ENCODE measurements around the gene ACAN. TPM values are rescaled to one million over a fixed set of nuclear protein-coding genes. Genes with fewer than 3 reads are reported as not detected.

Gene ACAN
- total and polyA plus RNA-seq, 9 of the 15 experiments (the other 6 are each of a cell fraction or from before 2014, with no cell fraction given) = not detected

DNA sequence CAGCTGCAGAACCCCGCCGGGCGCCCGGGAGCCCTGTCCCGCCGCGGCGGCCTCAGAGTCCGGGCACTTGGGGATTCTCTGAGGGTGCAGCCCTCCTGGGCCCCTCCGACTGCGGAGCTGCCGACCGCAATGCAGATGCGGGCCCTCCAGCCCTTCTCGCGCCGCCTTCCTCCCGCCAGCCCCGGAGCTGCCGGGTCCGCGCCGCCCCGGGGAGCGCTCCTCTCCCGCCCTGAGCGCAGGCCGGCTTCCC is 320 bp upstream of the ACAN start:
- H2AFZ ChIP-seq (ENCODE audit: low read depth, low read length) = no peak overlapping the region
- H3K4me1 ChIP-seq (replicated peaks in 1 of 2; ENCODE audit: control insufficient read depth in 2 of 2, insufficient read depth in 2 of 2, low read length in 2 of 2) = peaks cover 0 to 9% of the 10 kb centered on the region in 2 experiments; a peak in 2 of 5 replicates
- peaks cover 48 to 70% of the 10 kb centered on the region in 2 experiments for H3K27me3 ChIP-seq (ENCODE audit: control insufficient read depth in 2 of 2, insufficient read depth in 2 of 2, low read length in 2 of 2)
- no peaks in the 10 kb centered on the region for H4K20me1 ChIP-seq (replicated peaks; ENCODE audit: control insufficient read depth, insufficient read depth, low read length)
- H3K9me1 ChIP-seq (ENCODE audit: control insufficient read depth, insufficient read depth, low read length) = no peaks in the 10 kb centered on the region
- H3K9ac ChIP-seq (ENCODE audit: insufficient read depth in 1 of 2, low read depth in 2 of 2, low read length in 2 of 2) = no peak overlapping the region
- no peak overlapping the region for H3K4me3 ChIP-seq
- 2% methylated on average over 16 of the region's 28 CpGs for WGBS (ENCODE audit: insufficient coverage, low coverage, missing lambda C conversion rate)
- H3K9me3 ChIP-seq (replicated peaks; ENCODE audit: control insufficient read depth, insufficient read depth, low read depth, low read length) = no peaks in the 10 kb centered on the region
- H3K4me2 ChIP-seq (ENCODE audit: insufficient read depth, low read length) = no peak overlapping the region
- no peaks in the 10 kb centered on the region for H3K36me3 ChIP-seq (ENCODE audit: control insufficient read depth, insufficient read depth, low read length)
- BruUV-seq (replicated peaks) = no TSS peak
- no peak for FAIRE-seq
- in situ Hi-C loops (cut with MboI) (no loop called here), intact Hi-C loops (cut with micrococcal nuclease) (no loop called here)
- ChIA-PET CTCF (ENCODE audit: low intra/inter-chr PET ratio) (no interaction called here), POLR2A (interaction anchor here (1.4 kb wide), 1 partner anchor 22 kb away, joined by 4 read pairs; no protein-coding TSS in a partner anchor)
- DNase-seq (ENCODE audit: extremely low read depth in 1 of 4, low spot score in 3 of 4) = no peak
- TF ChIP-seq FOS (IDR thresholded peaks at IDR 0.05; ENCODE audit: extremely low read depth, insufficient read length) (no peak), MXI1 (IDR thresholded peaks at IDR 0.05; ENCODE audit: low read depth, low read length) (no peak)
- TF ChIP-seq, protein P1, sequence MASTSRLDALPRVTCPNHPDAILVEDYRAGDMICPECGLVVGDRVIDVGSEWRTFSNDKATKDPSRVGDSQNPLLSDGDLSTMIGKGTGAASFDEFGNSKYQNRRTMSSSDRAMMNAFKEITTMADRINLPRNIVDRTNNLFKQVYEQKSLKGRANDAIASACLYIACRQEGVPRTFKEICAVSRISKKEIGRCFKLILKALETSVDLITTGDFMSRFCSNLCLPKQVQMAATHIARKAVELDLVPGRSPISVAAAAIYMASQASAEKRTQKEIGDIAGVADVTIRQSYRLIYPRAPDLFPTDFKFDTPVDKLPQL (IDR thresholded peaks at IDR 0.05; ENCODE audit: extremely low read depth, insufficient read length) = no peak
- ATAC-seq = no peak
- H3K79me2 ChIP-seq (ENCODE audit: control insufficient read depth, insufficient read depth, low read length) = no peaks in the 10 kb centered on the region
- H3K27ac ChIP-seq (ENCODE audit: extremely low read depth, low read depth, low read length) = no peak overlapping the region

DNA sequence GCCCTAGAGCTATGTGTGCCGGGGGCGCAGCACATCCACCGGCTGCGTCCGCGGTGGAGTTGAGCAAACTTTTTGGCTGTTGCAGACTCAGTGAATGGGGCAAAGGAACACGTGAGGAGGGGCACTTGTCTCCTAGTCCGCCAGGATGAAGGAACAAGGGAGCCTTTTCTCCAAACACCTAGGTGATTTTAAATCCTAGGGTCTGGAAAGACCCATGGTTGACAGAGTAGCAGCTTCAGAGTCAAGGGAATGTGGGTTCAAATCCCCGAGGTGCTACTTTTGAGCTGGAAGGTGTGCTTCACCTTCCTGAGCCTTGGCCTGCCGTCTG is 648 bp downstream of the ACAN start:
- Histone ChIP-seq H3K4me3 (no peak overlapping the region), H3K9me3 (replicated peaks; ENCODE audit: control insufficient read depth, insufficient read depth, low read depth, low read length) (no peaks in the 10 kb centered on the region), H3K79me2 (ENCODE audit: control insufficient read depth, insufficient read depth, low read length) (no peaks in the 10 kb centered on the region), H2AFZ (ENCODE audit: low read depth, low read length) (no peak overlapping the region), H3K9me1 (ENCODE audit: control insufficient read depth, insufficient read depth, low read length) (no peaks in the 10 kb centered on the region), H3K27me3 (ENCODE audit: control insufficient read depth in 2 of 2, insufficient read depth in 2 of 2, low read length in 2 of 2) (peaks cover 45 to 64% of the 10 kb centered on the region in 2 experiments; a peak in 4 of 5 replicates), H3K27ac (ENCODE audit: extremely low read depth, low read depth, low read length) (no peak overlapping the region), H3K4me1 (replicated peaks in 1 of 2; ENCODE audit: control insufficient read depth in 2 of 2, insufficient read depth in 2 of 2, low read length in 2 of 2) (peaks cover 0 to 9% of the 10 kb centered on the region in 2 experiments; a peak in 2 of 5 replicates), H3K9ac (ENCODE audit: insufficient read depth in 1 of 2, low read depth in 2 of 2, low read length in 2 of 2) (no peak overlapping the region), H3K36me3 (ENCODE audit: control insufficient read depth, insufficient read depth, low read length) (no peaks in the 10 kb centered on the region), H4K20me1 (replicated peaks; ENCODE audit: control insufficient read depth, insufficient read depth, low read length) (no peaks in the 10 kb centered on the region), H3K4me2 (ENCODE audit: insufficient read depth, low read length) (no peak overlapping the region)
- ChIA-PET CTCF (ENCODE audit: low intra/inter-chr PET ratio) (interaction anchor here (0.7 kb wide), 1 partner anchor 38 kb away, joined by 4 read pairs; no protein-coding TSS in a partner anchor), POLR2A (no interaction called here)
- intact Hi-C loops (cut with micrococcal nuclease) (no loop called here), in situ Hi-C loops (cut with MboI) (no loop called here)
- FAIRE-seq (no peak), ATAC-seq (no peak), DNase-seq (ENCODE audit: extremely low read depth in 1 of 4, low spot score in 3 of 4) (no peak)
- no TSS peak for BruUV-seq (replicated peaks)
- WGBS (ENCODE audit: insufficient coverage, low coverage, missing lambda C conversion rate) = 0% methylated on average over 8 of the region's 10 CpGs
- TF ChIP-seq KDM5B (IDR thresholded peaks at IDR 0.05; ENCODE audit: insufficient replicate concordance, low read depth, low read length) (no peak), PHB (CRISPR knock-in tag; IDR thresholded peaks at IDR 0.05) (no peak), KLF16 (IDR thresholded peaks at IDR 0.05) (no peak), ELF2 (CRISPR knock-in tag; IDR thresholded peaks at IDR 0.05) (no peak), RBM34 (IDR thresholded peaks at IDR 0.05; ENCODE audit: borderline replicate concordance, insufficient read depth, low read length) (no peak), MEIS2 (IDR thresholded peaks at IDR 0.05; ENCODE audit: partially characterized antibody) (no peak), ZNF140 (CRISPR knock-in tag; IDR thresholded peaks at IDR 0.05) (no peak), SAFB2 (IDR thresholded peaks at IDR 0.05; ENCODE audit: borderline replicate concordance, low read depth, low read length, severe bottlenecking) (no peak), TAF7 (tag; IDR thresholded peaks at IDR 0.05) (no peak), RBM22 (IDR thresholded peaks at IDR 0.05; ENCODE audit: low read depth, low read length, poor library complexity, severe bottlenecking) (no peak)
- TF ChIP-seq, protein P2, sequence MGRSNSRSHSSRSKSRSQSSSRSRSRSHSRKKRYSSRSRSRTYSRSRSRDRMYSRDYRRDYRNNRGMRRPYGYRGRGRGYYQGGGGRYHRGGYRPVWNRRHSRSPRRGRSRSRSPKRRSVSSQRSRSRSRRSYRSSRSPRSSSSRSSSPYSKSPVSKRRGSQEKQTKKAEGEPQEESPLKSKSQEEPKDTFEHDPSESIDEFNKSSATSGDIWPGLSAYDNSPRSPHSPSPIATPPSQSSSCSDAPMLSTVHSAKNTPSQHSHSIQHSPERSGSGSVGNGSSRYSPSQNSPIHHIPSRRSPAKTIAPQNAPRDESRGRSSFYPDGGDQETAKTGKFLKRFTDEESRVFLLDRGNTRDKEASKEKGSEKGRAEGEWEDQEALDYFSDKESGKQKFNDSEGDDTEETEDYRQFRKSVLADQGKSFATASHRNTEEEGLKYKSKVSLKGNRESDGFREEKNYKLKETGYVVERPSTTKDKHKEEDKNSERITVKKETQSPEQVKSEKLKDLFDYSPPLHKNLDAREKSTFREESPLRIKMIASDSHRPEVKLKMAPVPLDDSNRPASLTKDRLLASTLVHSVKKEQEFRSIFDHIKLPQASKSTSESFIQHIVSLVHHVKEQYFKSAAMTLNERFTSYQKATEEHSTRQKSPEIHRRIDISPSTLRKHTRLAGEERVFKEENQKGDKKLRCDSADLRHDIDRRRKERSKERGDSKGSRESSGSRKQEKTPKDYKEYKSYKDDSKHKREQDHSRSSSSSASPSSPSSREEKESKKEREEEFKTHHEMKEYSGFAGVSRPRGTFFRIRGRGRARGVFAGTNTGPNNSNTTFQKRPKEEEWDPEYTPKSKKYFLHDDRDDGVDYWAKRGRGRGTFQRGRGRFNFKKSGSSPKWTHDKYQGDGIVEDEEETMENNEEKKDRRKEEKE (IDR thresholded peaks at IDR 0.05; ENCODE audit: borderline replicate concordance in 1 of 2, control insufficient read depth in 1 of 2, low read depth in 2 of 2, low read length in 1 of 2) = no peak

All from K562 (cell line).